Activated naive CD4-positive, alpha-beta T cell (primary cell): ENCODE data around the gene SND1.

ENCODE experiments used
- DNase-seq, 4 experiments: peaks; one replicate each; lab custom pipeline; 2025; lab: John Stamatoyannopoulos, UW

SND1 gene

GRCh38 chr7:128139406-128139805 is 487.4 kb downstream of the SND1 start:
- DNase-seq: no peak

- DNase-seq: no peak
Observed at GRCh38 chr7:128141683-128142195, 489.7 kb downstream of the SND1 start.
